Fibroblast of villous mesenchyme (primary cell): ENCODE results near the gene YBX1. TPM values are rescaled to one million over a fixed set of nuclear protein-coding genes. Genes with fewer than 3 reads are reported as not detected.

ENCODE experiments used
- DNase-seq: peaks from one replicate; pipeline ENCODE4 v3.0.0-alpha.2; 2010; ENCODE audit warnings: low read depth
- H3K4me3 ChIP-seq: 2 replicates; pipeline ENCODE4 v1.5.1; 2011; ENCODE audit warnings: low read depth, mild to moderate bottlenecking, low read length
- total RNA-seq: library from RNA; depleted of rRNA; stranded (reverse); fragments of >200 nt; gene quantifications from 2 replicates; pipeline ENCODE4 v1.2.3, GENCODE V29; 2012
- TF ChIP-seq, protein P1 (sequence below): IDR thresholded peaks from 2 replicates; pipeline ENCODE4 v1.5.1; 2012; ENCODE audit warnings: low read depth, mild to moderate bottlenecking, low read length; ENCODE audit not compliant: insufficient read depth

Gene YBX1
- total RNA-seq, 1 donor: 578 TPM

DNA sequence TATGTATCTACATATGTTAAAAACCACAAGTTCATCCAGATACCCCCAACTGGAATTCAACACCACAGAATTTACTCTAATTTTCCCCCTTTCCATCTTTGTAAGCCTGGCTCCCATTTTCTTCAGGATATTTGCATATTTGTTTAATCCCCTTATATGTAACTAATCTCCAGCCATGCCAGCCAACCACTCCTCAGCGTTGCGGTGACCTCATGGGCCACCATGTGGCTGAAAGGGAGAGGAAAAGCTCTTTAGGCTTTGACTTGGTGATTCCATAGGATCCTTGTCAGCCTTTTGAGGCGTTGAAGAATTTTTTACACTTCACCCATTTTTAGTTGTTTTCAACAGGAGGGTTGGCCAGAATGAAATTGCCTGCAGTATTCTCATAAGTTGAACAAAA lies 47.8 kb downstream of the YBX1 start:
- TF ChIP-seq, protein P1, sequence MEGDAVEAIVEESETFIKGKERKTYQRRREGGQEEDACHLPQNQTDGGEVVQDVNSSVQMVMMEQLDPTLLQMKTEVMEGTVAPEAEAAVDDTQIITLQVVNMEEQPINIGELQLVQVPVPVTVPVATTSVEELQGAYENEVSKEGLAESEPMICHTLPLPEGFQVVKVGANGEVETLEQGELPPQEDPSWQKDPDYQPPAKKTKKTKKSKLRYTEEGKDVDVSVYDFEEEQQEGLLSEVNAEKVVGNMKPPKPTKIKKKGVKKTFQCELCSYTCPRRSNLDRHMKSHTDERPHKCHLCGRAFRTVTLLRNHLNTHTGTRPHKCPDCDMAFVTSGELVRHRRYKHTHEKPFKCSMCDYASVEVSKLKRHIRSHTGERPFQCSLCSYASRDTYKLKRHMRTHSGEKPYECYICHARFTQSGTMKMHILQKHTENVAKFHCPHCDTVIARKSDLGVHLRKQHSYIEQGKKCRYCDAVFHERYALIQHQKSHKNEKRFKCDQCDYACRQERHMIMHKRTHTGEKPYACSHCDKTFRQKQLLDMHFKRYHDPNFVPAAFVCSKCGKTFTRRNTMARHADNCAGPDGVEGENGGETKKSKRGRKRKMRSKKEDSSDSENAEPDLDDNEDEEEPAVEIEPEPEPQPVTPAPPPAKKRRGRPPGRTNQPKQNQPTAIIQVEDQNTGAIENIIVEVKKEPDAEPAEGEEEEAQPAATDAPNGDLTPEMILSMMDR: no peak
- no peak overlapping the region for H3K4me3 ChIP-seq
- DNase-seq: no peak

DNA sequence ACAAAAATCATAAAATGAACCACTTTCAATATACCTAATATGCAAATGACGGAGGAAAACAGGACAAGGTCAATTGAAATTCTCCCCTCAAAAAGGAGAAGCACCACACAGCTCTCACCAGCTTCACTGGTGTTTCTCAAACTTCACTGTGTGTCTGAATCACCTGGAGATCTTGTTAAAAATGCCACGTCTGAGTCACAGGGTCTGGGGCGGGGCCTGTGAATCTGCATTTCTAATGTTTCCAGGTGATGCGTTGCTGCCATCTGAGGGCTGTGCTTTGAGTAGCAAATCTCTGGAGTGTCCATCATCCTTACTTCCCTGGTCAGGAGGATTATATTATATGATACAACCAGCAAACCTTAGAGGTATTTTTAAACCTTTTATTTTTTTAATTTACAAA lies 48.8 kb downstream of the YBX1 start:
- TF ChIP-seq, protein P1: no peak
- H3K4me3 ChIP-seq: no peak overlapping the region
- no peak for DNase-seq

DNA sequence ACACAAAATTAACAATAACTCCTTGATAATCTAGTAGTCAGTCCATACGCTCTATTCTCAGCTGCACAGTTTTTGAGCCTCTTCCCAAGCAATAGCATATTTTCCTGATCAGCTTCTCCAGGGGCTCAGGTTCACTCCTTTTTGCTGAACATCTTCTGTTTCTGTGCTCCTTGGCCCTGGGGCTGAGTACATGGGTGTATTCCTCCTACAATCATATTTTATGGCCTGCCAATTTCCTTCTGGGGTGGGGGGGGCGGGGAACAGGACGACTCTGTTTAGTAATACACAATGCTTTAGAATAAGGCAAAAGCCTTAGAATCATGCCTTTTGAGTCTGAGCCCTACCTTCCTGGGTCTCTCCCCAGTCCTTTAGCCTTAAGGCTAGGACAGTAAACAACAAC lies 49.4 kb downstream of the YBX1 start:
- TF ChIP-seq, protein P1: no peak
- no peak for DNase-seq

DNA sequence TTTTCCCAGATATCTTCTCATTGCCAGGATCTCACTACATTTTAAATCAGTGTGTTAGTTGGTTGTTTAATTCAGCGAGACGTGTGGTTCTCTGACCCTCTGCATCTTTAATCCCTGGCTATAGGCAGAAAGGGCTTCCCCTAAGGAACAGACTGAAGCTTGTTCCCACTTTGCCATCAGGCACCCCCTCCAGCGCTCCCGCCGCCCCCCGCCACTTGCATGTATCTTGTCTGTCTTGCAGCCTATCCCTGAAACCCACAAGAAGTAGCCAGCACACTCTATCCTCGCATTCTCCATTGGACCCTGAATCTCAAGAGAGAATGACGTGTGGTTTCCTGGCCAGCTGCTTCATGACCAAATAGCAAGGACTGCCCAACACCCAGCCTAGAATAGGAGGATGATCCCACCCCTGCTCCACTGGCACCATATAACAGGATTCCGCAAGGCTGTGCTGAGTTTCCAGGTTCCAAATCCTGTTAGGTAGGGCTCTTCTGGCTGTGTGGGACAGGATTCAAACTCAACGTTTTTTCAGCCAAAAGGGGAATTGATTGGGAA lies 50.0 kb downstream of the YBX1 start:
- TF ChIP-seq, protein P1: no peak
- DNase-seq: no peak
- H3K4me3 ChIP-seq: no peak overlapping the region

More for the DNA sequence above, 49.4 kb downstream of the YBX1 start:
- H3K4me3 ChIP-seq: no peak overlapping the region

DNA sequence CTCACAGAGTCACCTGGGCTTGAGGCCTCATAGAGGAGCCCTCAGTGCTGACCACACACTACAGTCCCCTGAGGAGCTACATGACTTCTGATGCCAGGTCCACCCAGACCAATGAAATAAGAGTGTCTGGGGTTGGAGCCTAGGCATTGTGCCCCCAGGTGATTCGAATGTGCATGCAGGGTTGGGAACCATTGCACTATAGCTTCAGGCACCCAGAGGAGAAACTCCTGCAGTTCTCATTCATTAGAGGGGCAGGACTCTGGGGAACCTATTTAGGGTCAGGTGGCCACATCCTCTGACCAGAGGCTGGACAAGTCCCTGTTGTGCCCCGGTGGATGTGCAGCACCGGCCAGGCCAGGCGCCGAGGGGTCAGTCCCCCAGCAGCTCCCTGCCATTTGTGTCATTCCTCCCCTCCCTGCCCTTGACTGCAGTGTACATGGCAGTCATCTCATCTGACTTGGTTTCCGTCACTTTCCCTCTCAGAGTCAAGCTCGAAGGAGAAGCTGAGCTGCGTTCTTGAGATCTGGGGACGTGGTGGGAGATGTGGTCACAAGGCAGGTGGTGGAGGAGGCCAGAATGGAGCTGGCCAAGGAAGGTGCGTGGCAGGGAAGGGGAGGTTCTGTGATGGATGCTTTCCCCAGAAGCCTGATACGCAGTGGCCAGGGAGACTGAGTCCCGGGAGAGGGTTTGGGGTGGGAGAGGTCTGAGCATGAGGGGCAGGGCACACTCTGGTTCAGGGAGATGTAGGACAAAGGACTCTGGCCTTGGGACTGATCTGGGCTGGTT lies 51.4 kb downstream of the YBX1 start:
- H3K4me3 ChIP-seq: no peak overlapping the region
- no peak for DNase-seq
- TF ChIP-seq, protein P1: no peak

DNA sequence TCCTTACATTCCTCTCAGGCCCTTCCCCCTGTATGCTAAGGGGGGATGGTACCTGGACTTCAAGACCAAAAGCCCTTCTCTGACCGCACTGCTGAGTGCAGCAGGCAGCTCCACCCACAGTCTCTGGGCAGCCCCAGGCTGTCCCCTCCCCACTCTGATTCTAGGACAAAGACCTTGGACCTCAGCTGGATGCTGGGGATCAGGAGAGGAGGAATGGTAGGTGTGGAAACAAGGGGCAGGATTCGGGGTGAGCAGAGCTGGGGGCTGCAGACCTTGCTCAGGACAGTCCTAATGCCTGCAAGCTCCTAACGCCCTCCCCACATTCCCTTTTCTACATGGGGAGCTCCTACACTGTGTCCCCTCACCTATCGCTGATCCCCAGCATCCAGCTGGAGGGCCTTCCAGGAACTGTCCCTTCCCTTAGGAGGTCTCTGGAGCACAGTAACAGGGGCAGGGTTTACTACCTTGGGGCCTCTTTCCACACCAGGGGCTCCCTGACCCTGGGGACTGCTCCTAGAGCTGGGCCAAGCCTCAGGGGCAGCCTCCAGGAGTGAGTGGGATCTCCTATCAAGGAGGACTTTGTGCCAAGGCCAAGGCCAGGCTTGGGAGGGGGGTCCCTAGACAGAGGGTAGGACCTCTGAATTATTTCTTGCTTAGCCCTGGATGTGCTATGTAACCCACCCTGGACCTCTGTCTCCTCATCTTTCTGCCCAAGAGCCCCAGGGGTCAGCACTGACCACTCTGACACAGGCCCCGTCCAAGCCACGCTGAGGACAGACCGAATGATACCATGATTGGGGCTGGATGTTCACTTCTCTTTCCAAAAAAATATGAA lies 52.2 kb downstream of the YBX1 start:
- no peak for DNase-seq

More for the DNA sequence above, 52.2 kb downstream of the YBX1 start:
- no peak overlapping the region for H3K4me3 ChIP-seq
- TF ChIP-seq, protein P1: no peak
